Loucy (cell line): ENCODE results near the gene SLC50A1.
"Not testable (repeated sequence)": the region's sequence is repeated elsewhere in the genome, so short reads cannot be mapped to it uniquely, and the experiment has no call there.

ENCODE experiments used
- H2AFZ ChIP-seq: fragments of 200-600 bp; sonication (generic); 2 replicates; pipeline ENCODE4 v1.6.0; 2016; ENCODE audit warnings: antibody characterized with exemption, mild to moderate bottlenecking, low read length, moderate library complexity
- H3F3A ChIP-seq: fragments of 200-600 bp; 2 replicates; pipeline ENCODE4 v1.6.0; 2016; ENCODE audit warnings: antibody characterized with exemption, low read depth, mild to moderate bottlenecking
- H3K27me3 ChIP-seq: fragments of 200-600 bp; sonication (generic); 2 replicates; pipeline ENCODE4 v1.6.1; 2014; ENCODE audit warnings: low read length, mild to moderate bottlenecking; ENCODE audit not compliant: insufficient read depth, poor library complexity, severe bottlenecking
- H3K36me3 ChIP-seq: fragments of 200-600 bp; sonication (generic); 2 replicates; pipeline ENCODE4 v1.6.1; 2016; ENCODE audit warnings: low read length; ENCODE audit not compliant: insufficient read depth
- H3K4me1 ChIP-seq: fragments of 200-600 bp; sonication (generic); 2 replicates; pipeline ENCODE4 v1.5.1; 2014; ENCODE audit warnings: low read length, mild to moderate bottlenecking; ENCODE audit not compliant: insufficient read depth, poor library complexity, severe bottlenecking
- H3K4me2 ChIP-seq: fragments of 200-600 bp; sonication (generic); 2 replicates; pipeline ENCODE4 v1.6.0; 2014; ENCODE audit warnings: antibody characterized with exemption, low read length, low read depth, mild to moderate bottlenecking; ENCODE audit not compliant: poor library complexity, severe bottlenecking
- H3K4me3 ChIP-seq: fragments of 200-600 bp; sonication (generic); 2 replicates; pipeline ENCODE4 v1.5.1; 2014; ENCODE audit warnings: low read length, mild to moderate bottlenecking, mixed read lengths; ENCODE audit not compliant: poor library complexity, severe bottlenecking
- H3K79me2 ChIP-seq: fragments of 200-600 bp; sonication (generic); 2 replicates; pipeline ENCODE4 v1.6.1; 2014; ENCODE audit warnings: low read length; ENCODE audit not compliant: insufficient read depth
- H3K9ac ChIP-seq: fragments of 200-600 bp; sonication (generic); 2 replicates; pipeline ENCODE4 v1.6.0; 2014; ENCODE audit warnings: mild to moderate bottlenecking, low read depth, low read length, moderate library complexity; ENCODE audit not compliant: poor library complexity, severe bottlenecking
- H3K9me2 ChIP-seq: fragments of 200-600 bp; sonication (generic); replicated peaks from 2 replicates; pipeline ENCODE4 v1.6.1; 2016; ENCODE audit warnings: low read depth, low read length, mixed read lengths
- H3K9me3 ChIP-seq: fragments of 200-600 bp; sonication (generic); 2 replicates; pipeline ENCODE4 v1.6.1; 2014; ENCODE audit warnings: mild to moderate bottlenecking, antibody characterized with exemption, low read length, low read depth; ENCODE audit not compliant: insufficient read depth
- H4K20me1 ChIP-seq: fragments of 200-600 bp; sonication (generic); 2 replicates; pipeline ENCODE4 v1.6.0; 2014; ENCODE audit warnings: antibody characterized with exemption, low read length, mild to moderate bottlenecking; ENCODE audit not compliant: insufficient read depth, poor library complexity, severe bottlenecking
- EZH2phosphoT487 ChIP-seq: fragments of 200-600 bp; IDR thresholded peaks from 2 replicates; pipeline ENCODE4 v1.6.1; 2018; ENCODE audit warnings: antibody characterized with exemption, mild to moderate bottlenecking, moderate library complexity, borderline replicate concordance
- TF ChIP-seq, protein P1 (sequence below): fragments of 200-600 bp; sonication (generic); conservative IDR thresholded peaks from 2 replicates; pipeline ENCODE4 v1.5.1; 2014; ENCODE audit warnings: mild to moderate bottlenecking, antibody characterized with exemption, low read length

Gene SLC50A1

DNA sequence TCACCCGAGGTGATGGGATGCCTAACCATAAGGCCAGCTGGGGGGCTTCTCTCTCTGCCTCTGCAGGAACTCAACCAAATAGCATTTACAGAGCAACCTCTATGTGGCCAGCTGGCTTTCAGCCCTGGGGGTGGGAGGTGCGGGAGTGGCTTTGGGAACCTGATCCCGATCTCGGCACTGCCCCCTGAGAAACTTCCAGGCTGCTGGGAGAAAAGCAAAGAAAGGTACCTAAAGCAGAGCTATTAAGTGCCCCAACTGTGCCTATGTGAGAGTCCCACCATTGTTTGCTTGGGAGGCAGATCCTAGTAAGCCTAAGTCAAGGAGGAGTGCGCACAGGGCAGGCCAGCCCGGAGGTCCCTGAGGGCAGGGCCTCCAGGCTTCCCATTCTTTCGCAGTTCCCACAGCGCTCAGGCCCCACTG is 30.4 kb downstream of the SLC50A1 start:
- Histone ChIP-seq H2AFZ (no peak overlapping the region), H3K4me1 (peaks cover 4% of the 10 kb centered on the region), H3K4me2 (no peak overlapping the region), H3K9me3 (no peaks in the 10 kb centered on the region), H3K36me3 (no peaks in the 10 kb centered on the region), H3K27me3 (no peaks in the 10 kb centered on the region), H4K20me1 (no peaks in the 10 kb centered on the region), H3K9ac (no peak overlapping the region), H3K9me2 (no peaks in the 10 kb centered on the region), H3K79me2 (peaks cover 3% of the 10 kb centered on the region; the same call in 1 of the 2 replicates), H3F3A (no peaks in the 10 kb centered on the region), H3K4me3 (no peak overlapping the region)
- no peak for TF ChIP-seq EZH2phosphoT487
- TF ChIP-seq, protein P1, sequence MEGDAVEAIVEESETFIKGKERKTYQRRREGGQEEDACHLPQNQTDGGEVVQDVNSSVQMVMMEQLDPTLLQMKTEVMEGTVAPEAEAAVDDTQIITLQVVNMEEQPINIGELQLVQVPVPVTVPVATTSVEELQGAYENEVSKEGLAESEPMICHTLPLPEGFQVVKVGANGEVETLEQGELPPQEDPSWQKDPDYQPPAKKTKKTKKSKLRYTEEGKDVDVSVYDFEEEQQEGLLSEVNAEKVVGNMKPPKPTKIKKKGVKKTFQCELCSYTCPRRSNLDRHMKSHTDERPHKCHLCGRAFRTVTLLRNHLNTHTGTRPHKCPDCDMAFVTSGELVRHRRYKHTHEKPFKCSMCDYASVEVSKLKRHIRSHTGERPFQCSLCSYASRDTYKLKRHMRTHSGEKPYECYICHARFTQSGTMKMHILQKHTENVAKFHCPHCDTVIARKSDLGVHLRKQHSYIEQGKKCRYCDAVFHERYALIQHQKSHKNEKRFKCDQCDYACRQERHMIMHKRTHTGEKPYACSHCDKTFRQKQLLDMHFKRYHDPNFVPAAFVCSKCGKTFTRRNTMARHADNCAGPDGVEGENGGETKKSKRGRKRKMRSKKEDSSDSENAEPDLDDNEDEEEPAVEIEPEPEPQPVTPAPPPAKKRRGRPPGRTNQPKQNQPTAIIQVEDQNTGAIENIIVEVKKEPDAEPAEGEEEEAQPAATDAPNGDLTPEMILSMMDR = no peak

DNA sequence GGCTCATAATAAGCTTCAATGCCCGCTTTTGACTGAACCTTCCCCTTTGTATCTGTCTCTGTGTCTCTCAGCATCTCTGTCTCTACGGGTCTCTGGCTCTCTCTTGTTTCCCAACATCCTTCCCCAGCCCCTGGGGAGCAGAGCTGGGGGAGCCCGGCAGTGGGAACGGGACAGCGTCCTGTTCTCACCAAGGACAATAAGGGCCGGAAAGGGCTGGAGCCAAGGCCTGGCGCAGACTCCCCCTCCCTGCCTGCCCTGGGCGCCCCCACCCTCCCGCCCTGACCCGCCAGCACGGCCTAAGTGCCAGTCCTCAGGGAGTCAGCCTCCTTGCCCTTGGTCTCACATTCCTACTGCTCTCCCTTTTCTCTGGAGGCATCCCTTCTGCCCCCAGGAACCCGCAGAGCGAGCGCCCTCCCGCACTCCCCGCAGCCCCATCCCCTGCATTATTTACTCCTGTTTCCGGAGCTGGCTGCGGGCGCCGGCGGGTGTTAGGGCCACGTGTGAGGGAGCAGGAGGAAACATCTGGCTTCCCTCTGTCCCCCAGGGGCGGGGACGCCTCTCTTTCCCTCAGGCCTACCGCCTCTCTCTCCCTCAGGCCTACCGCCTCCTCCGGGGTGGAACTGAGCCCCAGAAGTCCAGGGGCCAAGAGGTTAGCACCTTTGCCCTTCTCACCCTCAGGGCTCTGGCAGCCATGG is 31.0 kb downstream of the SLC50A1 start:
- Histone ChIP-seq H3K4me1 (peaks cover 4% of the 10 kb centered on the region), H3K4me2 (no peak overlapping the region), H4K20me1 (no peaks in the 10 kb centered on the region), H3K27me3 (no peaks in the 10 kb centered on the region), H3K9ac (no peak overlapping the region), H3K9me3 (no peaks in the 10 kb centered on the region), H3K79me2 (peaks cover 9% of the 10 kb centered on the region; the same call in 1 of the 2 replicates), H2AFZ (no peak overlapping the region), H3K36me3 (no peaks in the 10 kb centered on the region), H3F3A (no peaks in the 10 kb centered on the region), H3K9me2 (no peaks in the 10 kb centered on the region), H3K4me3 (no peak overlapping the region)
- TF ChIP-seq, protein P1 = no peak
- TF ChIP-seq EZH2phosphoT487 = no peak

DNA sequence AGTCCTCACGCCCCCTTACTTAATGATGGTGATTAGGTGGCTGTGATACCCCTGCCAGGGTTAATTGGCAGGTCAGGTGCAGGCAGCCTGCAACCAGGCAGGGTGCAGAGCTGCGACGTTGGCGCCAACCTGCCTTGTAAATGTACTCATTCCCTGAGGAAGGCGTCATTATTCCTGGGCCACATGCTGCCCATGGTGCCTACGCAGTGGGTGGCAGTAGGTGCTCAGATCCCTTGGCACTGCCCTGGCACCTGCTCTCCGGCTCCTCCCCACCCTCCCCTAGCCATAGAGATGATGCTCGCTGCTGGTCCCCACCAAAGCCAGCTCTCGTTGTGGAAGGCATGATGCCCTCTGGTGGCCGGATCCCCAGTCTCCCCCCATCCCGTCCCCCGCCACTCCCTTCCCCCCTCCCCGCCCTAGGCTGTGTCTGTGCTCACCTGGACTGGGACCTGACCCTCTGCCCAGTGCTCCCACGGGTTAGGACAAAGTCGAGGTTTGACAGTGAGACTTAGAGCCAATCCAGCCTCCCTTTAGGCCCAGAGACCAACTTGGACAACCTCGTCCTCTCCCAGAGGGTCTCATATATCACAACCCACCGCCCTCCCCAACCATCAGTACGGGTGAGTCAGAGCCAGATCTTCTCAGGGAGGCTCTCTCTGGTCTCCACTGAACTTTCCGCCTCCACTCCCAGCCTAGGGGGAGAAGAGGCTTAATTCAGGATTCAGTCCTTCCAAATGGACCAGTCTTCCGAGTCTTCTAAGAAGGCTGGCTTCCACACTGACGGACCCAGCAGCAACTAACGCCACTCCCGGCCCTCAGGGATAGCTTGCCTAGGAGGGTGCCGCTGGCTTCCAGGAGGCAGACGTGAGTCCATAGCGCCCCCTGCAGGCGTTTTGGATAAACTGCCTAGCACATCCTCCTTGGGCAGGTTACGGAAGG is 31.8 kb downstream of the SLC50A1 start:
- H3K4me1 ChIP-seq = peaks cover 10% of the 10 kb centered on the region
- H2AFZ ChIP-seq = peak overlapping the region; percentile 61
- no peaks in the 10 kb centered on the region for H3K9me2 ChIP-seq
- no peaks in the 10 kb centered on the region for H3K9me3 ChIP-seq
- peaks cover 17% of the 10 kb centered on the region for H3K79me2 ChIP-seq
- no peak for TF ChIP-seq EZH2phosphoT487
- TF ChIP-seq, protein P1 = peak; percentile 92
- H3F3A ChIP-seq = no peaks in the 10 kb centered on the region
- no peaks in the 10 kb centered on the region for H3K36me3 ChIP-seq
- H3K27me3 ChIP-seq = no peaks in the 10 kb centered on the region
- H3K9ac ChIP-seq = no peak overlapping the region
- no peaks in the 10 kb centered on the region for H4K20me1 ChIP-seq
- peak overlapping the region; percentile 88 for H3K4me2 ChIP-seq
- peak overlapping the region; percentile 37 for H3K4me3 ChIP-seq

DNA sequence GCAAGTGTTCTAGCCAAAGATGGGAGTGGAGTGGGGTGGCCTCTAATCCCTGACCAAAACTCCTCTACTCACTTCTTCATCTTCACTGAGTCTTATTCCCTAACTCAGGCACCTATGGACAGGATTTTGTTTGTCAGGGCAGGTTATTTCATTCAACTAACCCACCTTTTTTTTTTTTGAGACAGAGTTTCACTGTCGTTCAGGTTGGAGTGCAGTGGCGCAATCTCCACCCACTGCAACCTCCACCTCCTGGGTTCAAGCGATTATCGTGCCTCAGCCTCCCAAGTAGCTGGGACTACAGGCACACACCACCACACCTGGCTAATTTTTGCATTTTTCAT is 32.4 kb downstream of the SLC50A1 start:
- Histone ChIP-seq H3K4me2 (peak overlapping the region; percentile 88), H3K79me2 (peaks cover 19% of the 10 kb centered on the region), H3K4me1 (peaks cover 12% of the 10 kb centered on the region)
- H3K36me3 ChIP-seq, H3K4me3 ChIP-seq, H3K9ac ChIP-seq, H3K9me3 ChIP-seq, H3K27me3 ChIP-seq, H3K9me2 ChIP-seq, H3F3A ChIP-seq, H2AFZ ChIP-seq, H4K20me1 ChIP-seq: not testable (repeated sequence)
